ENCODE results near the gene AKAP7.
A peak's percentile ranks its signal among the peaks of the same experiment; 100 is the strongest.

The AKAP7 gene

DNA sequence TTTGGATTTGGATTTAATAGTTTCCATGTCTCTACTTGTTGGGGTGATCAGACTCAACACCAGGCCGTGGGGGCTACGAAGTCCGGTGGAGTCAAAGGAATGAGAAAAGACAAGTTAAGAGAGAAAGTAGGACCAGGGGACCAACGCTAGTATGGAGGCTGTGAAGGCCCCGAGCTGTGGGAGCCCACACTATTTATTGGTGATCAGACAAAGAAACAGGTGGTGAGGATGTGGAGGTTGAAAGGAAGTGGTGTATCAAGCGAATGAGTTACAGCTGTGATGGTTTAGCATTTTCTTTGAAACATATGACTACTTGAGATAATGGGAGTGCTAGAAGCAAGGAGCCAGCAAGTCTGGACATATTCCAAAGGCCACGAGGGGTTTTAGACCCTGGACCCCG lies 62.4 kb downstream of the AKAP7 start:
- no peak for DNase-seq (ENCODE audit: low read depth in 2 of 2, low spot score in 1 of 2)

DNA sequence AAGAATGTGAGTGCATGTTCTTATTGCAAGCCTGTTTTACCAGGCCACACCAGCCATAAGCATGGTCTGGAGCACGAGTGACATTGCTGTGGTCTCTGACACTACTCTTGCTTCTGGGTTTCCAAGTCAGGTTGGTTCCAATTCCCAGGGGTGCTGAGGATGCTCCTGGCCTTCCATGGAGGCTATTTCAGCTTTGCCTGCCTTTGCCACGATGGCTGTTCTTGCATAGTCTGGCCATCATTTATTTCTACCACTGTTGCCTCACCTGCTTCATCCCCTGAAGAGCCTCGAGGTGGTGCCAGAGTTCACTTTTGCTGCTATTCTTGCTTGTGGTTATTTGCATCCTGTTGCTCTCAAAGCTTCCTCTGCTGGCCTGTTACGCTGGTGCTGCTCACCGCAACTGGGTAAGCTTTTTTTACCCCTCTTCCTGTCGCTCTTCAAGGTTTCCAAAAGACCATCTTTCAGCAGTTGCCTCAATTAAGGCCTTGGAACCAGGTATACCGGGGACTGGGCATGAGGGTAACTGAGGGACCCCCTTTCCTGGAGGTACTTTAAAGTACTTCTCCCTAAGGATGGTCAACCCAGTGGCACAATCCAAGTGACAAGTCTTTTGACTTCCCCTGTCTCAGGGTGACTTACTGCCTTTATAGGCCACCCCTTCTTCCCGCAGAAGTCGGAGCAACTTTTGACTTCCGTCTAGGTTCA lies 64.5 kb downstream of the AKAP7 start:
- DNase-seq (ENCODE audit: low read depth in 2 of 2, low spot score in 1 of 2) = peak in 1 of 2 donors; percentile 50

DNA sequence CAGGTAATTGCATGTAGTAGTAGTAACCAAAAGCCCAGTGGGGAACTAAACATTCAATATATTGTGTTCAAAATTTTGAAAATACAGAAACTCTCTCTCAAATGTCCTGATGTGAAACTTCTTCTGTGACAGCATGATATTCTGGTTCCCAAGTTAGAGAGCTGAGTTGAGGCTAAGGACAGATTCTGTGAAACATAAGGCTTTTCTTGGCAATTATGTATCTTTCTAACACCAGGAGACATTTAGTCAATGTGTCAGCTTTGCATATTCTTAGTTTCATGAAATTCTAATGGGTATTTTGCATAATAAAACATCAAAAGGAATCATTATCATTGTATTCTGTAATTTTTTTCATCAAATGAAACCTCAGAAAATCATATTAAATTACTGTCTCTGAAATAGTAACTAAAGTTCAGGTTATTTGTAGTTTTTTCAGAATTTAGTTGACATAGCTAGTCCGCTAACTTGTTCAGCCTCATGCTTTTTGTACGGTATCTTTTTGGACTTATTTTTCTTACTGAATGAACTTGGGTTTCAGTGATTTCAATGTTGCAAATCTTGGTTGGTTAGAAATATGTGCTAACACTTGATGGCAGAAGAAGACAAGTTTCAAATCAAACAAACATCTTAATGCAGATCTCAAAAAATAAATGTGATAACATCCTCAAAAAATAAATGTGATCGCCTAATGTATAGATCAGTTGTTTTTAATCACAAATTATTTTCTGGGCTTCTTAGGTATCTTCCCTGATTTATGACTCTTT lies 70.4 kb downstream of the AKAP7 start:
- DNase-seq (ENCODE audit: low read depth in 2 of 2, low spot score in 1 of 2) = no peak

DNA sequence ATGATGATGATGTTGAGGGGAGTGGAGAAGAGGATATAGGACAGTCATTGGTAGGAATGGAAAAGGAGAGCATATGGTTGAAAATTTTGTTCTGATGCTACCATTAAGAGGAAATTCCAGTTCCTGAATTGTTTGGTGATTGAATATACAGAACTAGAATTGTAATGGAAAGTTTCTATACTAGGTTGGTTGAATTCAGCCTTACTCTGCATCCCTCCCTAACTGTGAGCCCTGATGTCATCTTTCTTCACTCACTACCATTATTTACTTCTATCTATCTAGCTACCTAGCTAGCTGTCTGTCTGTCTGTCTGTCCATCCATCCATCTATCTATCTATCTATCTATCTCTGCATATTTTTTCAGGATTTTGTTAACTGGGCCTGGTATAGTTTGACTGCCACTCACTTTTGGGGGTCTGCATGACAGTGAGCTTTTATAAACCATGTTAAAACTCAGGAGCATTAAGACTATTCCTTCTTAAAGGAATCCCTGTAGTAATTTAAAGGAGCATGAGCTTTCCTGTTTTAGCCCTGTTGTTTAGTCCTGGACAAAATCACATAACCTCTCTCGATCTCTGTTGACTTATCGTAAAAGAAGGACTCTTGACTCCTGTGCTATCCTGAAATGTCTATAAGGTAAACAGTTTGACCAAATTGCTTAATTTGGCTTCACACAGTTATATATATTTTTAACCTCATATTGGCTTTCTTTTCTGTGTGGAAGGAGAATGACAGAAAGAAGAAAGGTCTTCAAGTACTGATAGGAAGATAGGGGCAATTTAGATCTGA lies 71.4 kb downstream of the AKAP7 start:
- DNase-seq (ENCODE audit: low read depth in 2 of 2, low spot score in 1 of 2) = no peak

DNA sequence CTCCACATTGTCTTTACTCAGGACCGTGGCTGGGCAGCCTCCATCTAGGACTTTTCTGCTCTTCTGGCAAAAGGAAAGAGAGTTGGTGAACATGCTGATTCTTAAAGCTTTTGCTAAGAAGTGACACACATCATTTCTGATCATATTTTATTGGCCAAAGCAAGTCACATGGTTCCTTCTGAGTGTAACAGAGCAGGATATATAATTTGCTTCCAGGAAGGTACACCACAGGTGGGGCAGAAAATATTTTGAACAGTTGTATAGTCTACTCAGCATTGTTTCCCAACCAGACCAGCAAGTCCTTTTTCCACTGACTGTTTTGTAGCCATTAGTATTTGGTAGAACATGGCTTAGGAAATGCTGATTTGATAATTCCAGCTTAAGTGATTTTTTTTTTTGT lies 73.5 kb downstream of the AKAP7 start:
- DNase-seq (ENCODE audit: low read depth in 2 of 2, low spot score in 1 of 2) = no peak

DNA sequence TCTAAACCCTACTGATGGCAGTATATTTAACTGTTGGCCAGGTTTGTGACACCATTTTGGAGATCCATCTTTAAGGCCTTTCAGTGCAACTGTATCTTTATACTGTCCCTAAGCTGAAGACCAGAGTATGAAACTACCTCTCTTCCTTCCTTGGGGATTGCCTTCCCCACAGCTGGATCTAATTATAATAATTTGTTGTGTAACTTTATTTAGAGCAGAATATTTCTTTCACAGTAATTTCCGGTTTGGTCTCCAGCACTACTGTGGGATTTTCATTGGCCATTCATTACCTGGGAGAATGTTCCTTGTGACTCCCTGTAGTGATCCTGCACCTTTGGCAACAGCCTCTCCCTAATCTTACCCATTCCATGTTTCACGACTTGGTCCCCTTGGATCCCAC lies 75.2 kb downstream of the AKAP7 start:
- no peak for DNase-seq (ENCODE audit: low read depth in 2 of 2, low spot score in 1 of 2)

DNA sequence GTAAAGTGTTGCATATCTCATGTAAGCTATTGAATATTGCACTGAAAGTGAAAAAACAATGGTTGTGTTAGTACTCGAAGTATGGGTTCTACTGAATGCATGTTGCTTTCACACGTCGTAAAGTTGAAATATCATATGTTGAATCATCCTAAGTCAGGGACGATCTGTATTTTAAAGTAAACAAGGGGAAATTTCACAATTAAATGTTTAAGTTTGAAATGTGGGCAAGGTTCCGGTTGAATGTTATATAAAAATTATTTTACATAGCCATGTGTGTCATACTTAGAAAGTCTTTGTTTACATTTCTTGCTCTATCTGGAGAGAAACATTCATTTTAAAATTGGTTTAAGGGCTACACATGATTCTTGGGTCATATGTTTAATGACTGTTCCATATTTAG lies 76.8 kb downstream of the AKAP7 start:
- no peak for DNase-seq (ENCODE audit: low read depth in 2 of 2, low spot score in 1 of 2)

DNA sequence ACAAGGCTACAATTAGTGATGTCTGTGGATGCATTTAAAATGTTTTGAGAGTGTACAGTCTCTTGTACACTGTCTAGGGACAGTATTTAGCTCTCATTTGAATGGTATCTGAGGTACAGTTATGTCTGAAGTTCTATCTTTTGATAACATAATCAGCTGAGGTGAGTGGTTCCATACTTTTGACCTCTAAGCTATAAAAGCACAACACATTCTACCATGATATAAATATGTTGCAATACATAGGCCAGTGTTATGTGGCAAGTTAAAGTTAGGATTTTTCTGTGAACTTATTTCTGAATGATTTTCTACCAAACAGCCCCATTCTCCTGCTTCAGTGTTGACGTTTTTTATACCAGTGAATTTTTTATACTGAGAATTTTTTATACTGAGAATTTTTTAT lies 77.6 kb downstream of the AKAP7 start:
- no peak for DNase-seq (ENCODE audit: low read depth in 2 of 2, low spot score in 1 of 2)

DNA sequence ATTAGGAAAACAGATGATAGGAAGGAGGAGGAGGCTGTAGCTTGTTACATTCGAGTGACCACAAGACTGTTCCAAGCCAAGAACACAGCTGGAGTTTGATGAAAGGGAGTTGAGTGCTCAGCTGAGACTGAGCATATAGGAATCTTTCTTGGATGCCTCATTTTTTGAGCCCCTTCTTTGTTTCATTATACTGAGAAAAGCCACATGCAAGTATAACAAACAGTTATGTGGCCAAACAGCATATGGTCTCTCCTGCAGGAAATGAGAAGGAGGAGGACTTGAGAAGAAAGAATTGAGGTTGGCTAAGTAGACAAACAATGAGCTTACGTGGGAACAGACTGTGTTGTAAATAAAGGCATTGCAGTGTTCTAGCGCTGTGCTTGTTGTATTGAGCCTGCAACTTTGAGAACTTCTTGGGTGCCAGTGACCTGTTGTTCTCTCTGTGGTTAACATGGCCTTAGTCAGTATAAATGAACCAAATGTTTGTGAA lies 78.3 kb downstream of the AKAP7 start:
- DNase-seq (ENCODE audit: low read depth in 2 of 2, low spot score in 1 of 2) = no peak

DNA sequence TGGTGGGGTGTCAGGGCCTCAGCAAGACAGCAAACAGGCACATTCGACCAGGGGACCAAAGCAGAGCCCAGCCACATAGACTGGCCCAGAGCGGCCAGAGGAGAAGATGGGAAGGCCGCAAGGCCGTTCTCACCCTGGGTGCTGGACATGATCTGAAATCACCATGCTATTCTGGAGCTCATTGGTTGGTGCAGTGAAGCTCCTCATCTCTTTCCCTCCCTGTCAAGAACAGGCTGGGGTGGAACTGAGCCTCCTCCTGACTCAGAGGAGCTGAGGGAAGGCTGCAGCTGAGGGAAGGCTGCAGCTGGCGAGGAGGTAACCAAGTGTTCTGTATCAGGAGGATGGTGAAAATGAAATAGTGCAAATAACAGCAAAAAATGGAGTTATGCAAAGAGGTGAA lies 80.0 kb downstream of the AKAP7 start:
- no peak for DNase-seq (ENCODE audit: low read depth in 2 of 2, low spot score in 1 of 2)

DNA sequence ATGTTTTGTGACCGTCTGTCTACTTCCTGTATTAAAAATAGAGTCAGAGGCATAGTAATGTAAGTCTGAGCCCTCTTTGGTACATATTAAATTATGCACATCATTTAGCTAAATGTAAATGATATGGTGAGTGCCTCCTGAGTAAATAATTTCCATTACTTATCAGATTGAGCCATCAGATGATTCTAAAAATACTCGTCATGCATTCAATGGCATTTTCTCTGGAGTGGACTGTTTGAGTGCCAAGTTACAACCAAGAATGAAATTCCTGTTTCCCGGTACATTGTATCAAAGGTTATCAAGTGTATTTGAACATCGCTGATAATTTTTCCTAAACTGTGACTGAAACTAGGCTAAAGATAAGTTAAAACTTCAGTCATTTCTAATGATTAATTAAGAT lies 81.0 kb downstream of the AKAP7 start:
- DNase-seq (ENCODE audit: low read depth in 2 of 2, low spot score in 1 of 2) = no peak

DNA sequence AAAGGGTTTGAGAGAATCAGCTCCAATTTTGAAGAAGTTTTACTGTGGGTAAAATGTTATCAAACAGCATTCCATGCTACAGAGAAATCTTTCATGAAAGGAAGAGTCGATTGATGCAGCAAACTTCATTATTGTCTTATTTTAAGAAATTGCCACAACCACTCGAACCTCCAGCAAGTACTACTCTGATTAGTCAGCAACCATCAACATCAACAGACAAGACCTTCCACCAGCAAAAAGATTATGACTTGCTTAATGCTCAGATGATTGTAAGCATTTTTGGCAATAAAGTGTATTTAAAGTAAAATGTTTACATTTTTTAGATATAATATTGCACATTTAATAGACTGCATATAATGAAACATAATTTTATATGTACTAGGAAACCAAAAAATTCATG lies 87.5 kb downstream of the AKAP7 start:
- no peak for DNase-seq (ENCODE audit: low read depth in 2 of 2, low spot score in 1 of 2)

DNA sequence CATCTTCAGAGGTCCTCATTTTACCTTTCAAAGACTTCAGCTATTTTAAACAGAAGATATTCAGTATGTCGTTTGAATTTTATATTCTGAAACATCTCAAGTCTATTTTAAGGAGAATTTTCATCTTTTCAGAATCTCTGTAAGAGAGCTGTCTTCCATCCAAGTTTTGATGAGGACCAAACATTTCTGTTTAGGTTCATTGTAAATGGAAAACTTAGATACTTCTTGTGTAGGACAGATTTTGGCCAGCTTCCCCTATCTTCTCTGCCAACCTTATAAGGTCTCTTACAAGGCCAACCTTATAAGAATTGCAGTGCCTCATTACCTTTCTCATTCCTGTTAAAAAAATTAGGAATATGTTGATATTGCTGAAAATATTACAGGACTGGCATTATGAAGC lies 88.1 kb downstream of the AKAP7 start:
- no peak for DNase-seq (ENCODE audit: low read depth in 2 of 2, low spot score in 1 of 2)

DNA sequence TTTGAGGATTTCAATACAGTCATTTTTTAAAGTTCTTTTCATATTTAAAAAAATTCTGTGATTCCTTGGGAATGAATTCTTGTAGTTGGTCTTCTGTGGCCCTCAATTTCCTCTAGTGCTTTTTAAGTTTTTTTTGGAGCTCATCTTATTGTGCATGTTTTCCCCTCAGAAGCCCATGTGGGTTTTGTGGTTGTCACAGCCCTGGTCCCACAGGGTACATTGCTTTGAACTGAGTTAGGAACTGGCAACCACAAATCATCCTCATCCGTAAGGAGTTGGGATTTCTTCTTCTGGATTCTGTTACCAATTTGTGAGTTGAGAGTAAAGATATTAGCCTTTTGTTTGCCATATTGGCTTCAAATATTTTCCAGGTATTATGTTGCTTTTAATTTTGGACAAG lies 89.9 kb downstream of the AKAP7 start:
- DNase-seq (ENCODE audit: low read depth in 2 of 2, low spot score in 1 of 2) = no peak

DNA sequence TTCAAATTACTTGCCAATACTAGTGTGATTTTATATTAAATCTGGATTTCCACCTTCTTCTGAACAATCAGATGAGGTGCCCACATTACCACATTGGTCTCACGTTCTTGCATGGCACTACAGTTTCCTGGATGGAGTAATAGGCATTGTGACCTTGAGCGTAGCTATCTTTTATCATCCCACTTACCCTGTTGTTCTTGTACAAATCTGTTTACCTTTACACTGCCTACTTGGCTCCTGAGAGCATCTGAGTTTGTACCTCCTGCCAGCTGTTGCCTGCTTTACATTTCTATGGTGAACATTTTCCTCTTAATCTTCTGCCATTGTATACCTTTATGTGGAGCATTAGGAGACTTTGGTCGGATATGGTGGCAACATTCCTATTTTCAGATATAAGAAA lies 90.7 kb downstream of the AKAP7 start:
- DNase-seq (ENCODE audit: low read depth in 2 of 2, low spot score in 1 of 2) = no peak

DNA sequence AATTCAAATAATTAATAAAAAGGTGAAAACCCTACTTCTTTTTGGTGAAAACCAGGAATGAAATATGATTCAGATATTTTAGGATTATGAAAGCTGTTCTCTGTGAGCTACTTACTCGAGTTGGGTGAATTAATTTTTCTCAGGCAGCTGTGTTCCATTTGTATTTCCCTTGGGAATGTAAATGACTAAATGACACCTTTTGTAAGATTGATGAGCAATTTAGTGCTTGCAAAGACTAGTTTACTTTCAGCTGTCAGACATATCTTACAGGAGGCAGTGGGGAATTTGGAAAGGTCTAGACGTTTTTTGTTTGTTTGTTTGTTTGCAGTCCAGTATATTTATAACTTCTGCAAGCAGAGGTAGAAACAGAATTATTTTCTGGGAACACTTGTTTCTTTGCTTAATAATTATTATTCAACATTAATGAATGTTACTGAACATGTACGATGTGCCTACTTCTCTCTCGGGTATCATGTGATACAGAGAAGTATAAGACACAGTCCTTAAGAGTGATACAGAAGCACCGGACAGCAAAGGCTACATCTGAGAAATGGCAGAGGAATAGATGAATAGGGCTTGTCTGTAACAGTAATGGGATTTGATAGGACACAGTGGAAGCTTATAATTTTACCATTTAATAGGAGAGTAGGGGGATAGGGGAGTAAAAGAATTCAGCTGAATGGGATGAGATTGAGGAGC lies 91.3 kb downstream of the AKAP7 start:
- DNase-seq (ENCODE audit: low read depth in 2 of 2, low spot score in 1 of 2) = no peak

DNA sequence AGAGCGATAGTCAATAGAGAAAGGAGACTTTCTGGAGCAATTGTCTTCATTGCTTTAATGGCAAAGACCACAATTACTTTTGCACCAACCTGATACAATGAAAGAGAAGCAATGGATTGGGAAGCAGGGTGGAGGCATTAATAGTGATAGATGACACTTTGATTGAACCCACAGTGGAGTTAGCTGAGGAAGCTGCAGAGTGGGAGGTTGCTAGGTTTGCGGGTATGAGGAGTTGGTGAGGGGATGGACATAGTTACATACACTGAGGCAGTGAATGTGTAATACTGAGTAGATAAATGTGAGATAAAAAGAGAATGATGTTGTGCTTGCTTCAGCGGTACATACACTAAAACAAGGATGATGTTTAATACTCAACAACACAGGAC lies 91.9 kb downstream of the AKAP7 start:
- no peak for DNase-seq (ENCODE audit: low read depth in 2 of 2, low spot score in 1 of 2)

DNA sequence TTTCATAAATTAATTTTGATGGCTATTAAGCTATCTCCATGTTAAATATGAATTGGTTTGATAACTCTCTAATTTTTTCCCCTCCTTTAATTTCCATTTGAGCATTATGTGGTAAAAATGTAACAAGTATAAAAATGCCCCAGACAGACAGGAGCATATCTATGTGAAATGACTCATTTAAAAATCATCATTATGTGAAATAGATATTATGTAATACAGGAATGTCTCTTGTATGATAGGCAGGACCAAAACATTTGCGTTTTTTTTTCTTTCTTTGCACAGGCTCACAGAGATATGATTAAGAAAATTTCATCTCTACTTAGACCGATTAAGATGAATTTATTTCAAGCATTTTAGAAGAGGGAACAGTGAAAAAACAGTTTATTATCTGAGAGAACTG lies 95.8 kb downstream of the AKAP7 start:
- no peak for DNase-seq (ENCODE audit: low read depth in 2 of 2, low spot score in 1 of 2)

DNA sequence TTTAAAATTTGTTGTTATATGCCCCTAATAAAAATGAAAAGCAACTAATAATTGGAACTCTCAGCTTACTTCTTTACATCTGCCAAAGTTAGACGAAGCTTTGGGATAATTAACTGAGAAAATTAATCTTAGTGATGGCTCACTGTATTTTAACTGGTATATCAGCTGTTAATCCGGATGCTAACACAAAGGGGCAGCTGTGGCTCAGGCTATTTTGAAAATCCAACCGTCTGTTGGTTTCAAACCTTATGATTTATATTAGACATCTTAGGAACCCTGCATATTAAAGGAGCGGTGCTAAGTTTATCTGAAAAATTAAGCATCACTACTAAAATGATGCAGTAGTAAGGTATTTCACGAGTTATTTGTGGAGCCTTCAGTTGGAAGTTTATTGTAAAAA lies 96.6 kb downstream of the AKAP7 start:
- DNase-seq (ENCODE audit: low read depth in 2 of 2, low spot score in 1 of 2) = no peak

DNA sequence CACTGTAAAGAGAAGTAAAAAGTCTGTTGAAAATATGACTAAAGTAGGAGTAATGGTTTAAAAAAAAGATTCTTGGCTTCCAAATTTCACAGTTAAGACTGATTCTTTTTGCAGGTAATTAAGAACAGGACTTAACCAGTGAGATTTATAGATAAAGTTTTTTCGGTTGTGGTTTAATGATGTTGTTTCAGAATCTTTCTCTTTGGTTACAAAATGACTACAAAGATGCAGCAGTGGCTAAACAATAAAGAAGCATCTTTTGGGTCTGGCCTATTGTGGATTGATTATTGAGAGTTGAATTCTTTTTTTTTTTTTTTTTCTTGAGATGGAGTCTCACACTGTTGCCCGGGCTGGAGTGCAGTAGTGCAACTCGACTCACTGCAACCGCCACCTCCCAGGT lies 109.7 kb downstream of the AKAP7 start:
- DNase-seq (ENCODE audit: low read depth in 2 of 2, low spot score in 1 of 2) = no peak

DNA sequence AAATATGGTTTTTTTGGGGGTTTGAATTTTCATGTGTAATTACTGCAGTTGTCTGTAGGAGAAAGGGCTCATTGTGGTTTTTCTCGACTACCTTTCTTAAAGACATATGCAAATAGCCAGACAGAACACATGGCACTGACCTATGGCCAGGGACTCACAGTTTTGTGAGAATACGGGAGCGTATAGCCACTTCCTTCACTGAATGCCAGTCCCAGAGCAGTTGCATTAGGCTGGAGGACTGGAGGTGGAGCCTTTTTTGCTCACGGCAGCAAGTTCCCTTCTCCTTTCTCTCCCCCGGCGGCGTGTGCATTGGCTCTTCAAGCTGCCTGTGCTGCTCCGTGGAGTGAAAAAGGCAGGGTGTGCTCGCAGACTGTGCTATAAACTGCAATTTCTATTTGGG lies 114.9 kb downstream of the AKAP7 start:
- DNase-seq (ENCODE audit: low read depth in 2 of 2, low spot score in 1 of 2) = no peak
